ENCODE measurements around the gene CADPS2. TPM values are rescaled to one million over a fixed set of nuclear protein-coding genes. Genes with fewer than 3 reads are reported as not detected.

Gene CADPS2
- total and polyA plus RNA-seq, 2 of the 8 experiments (the other 6 are each of a cell fraction or from before 2014, with no cell fraction given), result 8.9 to 22.3 TPM

GRCh38 chr7:122470859-122471258 lies 415.4 kb downstream of the CADPS2 start (continued):
- TF ChIP-seq TAF1 (IDR thresholded peaks at IDR 0.05; ENCODE audit: low read depth, low read length) (no peak), TBP (IDR thresholded peaks at IDR 0.05; ENCODE audit: low read depth, low read length) (no peak), BACH1 (IDR thresholded peaks at IDR 0.05; ENCODE audit: low read length) (no peak), ZNF274 (IDR thresholded peaks at IDR 0.05; ENCODE audit: borderline replicate concordance, extremely low read depth, low read length) (no peak), GTF2F1 (IDR thresholded peaks at IDR 0.05; ENCODE audit: borderline replicate concordance, low read depth, low read length) (no peak)

Measured in H1 (cell line).